ENCODE results near the gene RPN2.

Gene RPN2

GRCh38 chr20:37188787-37189186 lies 9.7 kb downstream of the RPN2 start:
- DNase-seq, result no peak

GRCh38 chr20:37189416-37190016 lies 10.4 kb downstream of the RPN2 start:
- no peak for DNase-seq

- no peak for DNase-seq
Measured at GRCh38 chr20:37190354-37191112, 11.4 kb downstream of the RPN2 start.

GRCh38 chr20:37192137-37192854 lies 13.2 kb downstream of the RPN2 start:
- peak; percentile 66 for DNase-seq

- DNase-seq, result no peak
Measured at GRCh38 chr20:37193226-37193625, 14.1 kb downstream of the RPN2 start.

GRCh38 chr20:37193821-37194220 lies 14.7 kb downstream of the RPN2 start:
- no peak for DNase-seq

GRCh38 chr20:37194621-37195417 lies 15.7 kb downstream of the RPN2 start:
- DNase-seq, result no peak

- no peak for DNase-seq
Measured at GRCh38 chr20:37198932-37199660, 20.0 kb downstream of the RPN2 start.

GRCh38 chr20:37200376-37200775 lies 21.2 kb downstream of the RPN2 start:
- no peak for DNase-seq

GRCh38 chr20:37200926-37201826 lies 22.0 kb downstream of the RPN2 start:
- no peak for DNase-seq

- DNase-seq, result no peak
Measured at GRCh38 chr20:37201827-37202162, 22.7 kb downstream of the RPN2 start.

- no peak for DNase-seq
Measured at GRCh38 chr20:37202267-37202943, 23.3 kb downstream of the RPN2 start.

- no peak for DNase-seq
Measured at GRCh38 chr20:37204056-37204455, 24.9 kb downstream of the RPN2 start.

GRCh38 chr20:37205130-37205529 lies 26.0 kb downstream of the RPN2 start:
- no peak for DNase-seq

- no peak for DNase-seq
Measured at GRCh38 chr20:37205794-37206193, 26.7 kb downstream of the RPN2 start.

GRCh38 chr20:37207171-37207570 lies 28.0 kb downstream of the RPN2 start:
- no peak for DNase-seq

GRCh38 chr20:37209193-37209592 lies 30.1 kb downstream of the RPN2 start:
- DNase-seq, result no peak

GRCh38 chr20:37209661-37210314 lies 30.7 kb downstream of the RPN2 start:
- DNase-seq, result no peak

- no peak for DNase-seq
Measured at GRCh38 chr20:37218441-37218840, 39.3 kb downstream of the RPN2 start.

GRCh38 chr20:37218976-37219375 lies 39.8 kb downstream of the RPN2 start:
- DNase-seq, result no peak
